HG03045 (cell line): ENCODE results near the gene CHP2.
"Not testable (repeated sequence)": the region's sequence is repeated elsewhere in the genome, so short reads cannot be mapped to it uniquely, and the experiment has no call there.

Experiments used
- ATAC-seq: cut with Tn5 transposase; IDR thresholded peaks from one replicate; pipeline ENCODE4 v1.9.1; 2021; ENCODE audit warnings: mild to moderate bottlenecking, moderate library complexity; ENCODE audit not compliant: unreplicated experiment

The CHP2 gene

DNA sequence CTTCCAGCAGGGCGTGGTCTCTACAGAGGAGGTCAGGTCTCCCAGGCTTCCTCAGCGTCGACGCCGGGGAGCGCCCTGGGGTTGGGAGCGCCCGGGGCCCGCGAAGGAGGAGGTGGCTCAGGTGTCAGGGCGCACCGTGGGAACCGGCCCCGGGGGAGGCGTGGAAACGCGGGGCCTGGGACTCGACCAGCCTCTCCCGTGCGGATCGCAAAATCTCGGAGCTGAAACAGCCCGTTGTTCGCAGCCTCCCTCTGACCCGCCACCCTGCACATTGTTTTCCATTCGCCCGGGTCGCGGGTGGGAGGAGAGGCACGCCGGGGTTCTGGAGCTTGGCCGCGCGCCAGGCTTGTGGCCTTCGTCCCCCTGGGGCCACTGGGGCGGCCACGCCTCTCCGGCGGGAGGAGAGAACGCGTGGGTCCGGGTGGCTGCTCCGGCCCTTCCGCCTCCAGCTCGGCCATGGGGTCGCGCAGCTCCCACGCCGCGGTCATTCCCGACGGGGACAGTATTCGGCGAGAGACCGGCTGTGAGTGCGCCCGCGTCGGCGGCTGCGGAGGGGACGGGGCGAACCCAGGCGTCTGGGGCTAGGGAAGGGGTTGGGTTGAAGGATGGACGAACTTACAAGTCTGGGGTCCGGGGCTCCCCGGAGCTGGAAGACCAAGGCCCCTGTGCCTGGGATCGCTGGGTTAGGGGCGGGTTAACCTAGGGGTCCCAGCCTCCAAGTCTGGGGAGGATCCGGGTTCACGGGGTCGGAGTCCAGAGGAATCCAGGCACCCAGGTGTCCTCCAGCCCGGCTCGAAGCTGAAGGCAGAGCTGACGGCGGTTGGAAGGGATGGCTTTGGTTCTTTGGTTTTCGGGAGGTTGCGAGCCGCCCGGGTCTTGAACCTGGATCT is at the start of gene CHP2:
CHP2 (plus strand) TSS at position 433 of the 890 bp plus-strand sequence; CDS start at position 457, 24 bp downstream.
- no peak for ATAC-seq

GRCh38 chr16:23705517-23705902 is 49.3 kb upstream of the CHP2 start:
- no peak for ATAC-seq

GRCh38 chr16:23706439-23706838 is 48.4 kb upstream of the CHP2 start:
- ATAC-seq, result no peak

GRCh38 chr16:23709536-23709935 is 45.3 kb upstream of the CHP2 start:
- no peak for ATAC-seq

DNA sequence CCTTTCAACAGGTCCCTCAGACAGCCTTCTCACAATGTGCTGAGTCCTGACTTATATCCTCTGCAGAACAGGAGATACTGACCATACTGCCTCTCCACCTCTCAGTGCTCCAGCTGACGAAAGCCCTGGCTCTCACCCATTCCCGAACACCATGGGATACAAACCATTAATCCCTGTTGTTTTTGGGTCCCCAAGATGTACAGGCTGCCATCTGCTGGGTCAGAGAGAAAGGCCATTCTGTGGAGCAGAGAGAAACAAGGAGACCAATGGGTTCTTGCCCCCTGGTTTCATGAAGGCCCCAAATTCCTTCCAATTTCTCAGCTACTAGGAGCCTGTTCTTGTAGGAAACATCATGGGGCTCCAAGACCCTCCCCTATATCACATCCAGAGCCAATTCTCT is 44.8 kb upstream of the CHP2 start:
- no peak for ATAC-seq

DNA sequence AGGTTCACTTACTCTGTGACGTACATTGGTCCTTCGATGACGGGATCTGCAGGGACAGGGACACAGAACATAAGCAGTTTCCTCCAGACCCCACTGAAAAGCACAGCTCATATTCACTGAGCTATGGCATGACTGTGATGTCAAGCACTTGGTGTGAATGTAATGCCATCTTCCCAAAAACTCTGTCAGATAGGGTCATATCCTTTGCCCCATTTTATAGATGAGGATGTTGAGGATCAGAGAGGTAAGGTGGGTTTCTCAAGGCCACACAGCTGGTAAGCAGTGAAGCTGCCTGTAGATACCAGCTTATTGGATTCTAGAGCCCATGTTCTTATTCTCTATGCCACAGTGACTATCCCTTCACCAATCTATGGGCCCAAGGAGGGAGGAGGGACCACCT is 44.3 kb upstream of the CHP2 start:
- ATAC-seq, result no peak

DNA sequence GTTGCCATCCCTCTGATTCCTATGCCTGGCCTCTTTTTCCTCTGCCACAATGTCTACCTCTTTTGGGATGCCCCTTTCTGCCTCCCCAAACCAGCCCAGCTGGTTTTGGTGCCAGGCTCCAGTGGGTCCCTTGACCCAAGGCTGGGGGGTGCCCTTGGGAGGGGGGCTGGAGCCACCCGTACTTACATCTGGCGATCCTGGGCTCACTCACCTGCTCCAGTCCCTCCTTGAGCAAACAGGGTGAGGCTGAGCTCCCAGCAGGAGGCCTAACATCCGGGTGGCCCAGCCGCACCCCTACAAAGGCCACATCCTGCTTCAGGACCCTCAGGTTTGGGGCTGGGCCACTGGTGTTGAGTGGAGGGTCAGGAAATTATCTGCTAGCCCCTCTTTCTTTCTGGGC is 43.0 kb upstream of the CHP2 start:
- no peak for ATAC-seq

GRCh38 chr16:23712976-23713375 is 41.9 kb upstream of the CHP2 start, which contains the start of gene ERN2:
ERN2 (minus strand) TSS chr16:23713222; CDS start chr16:23713187, 35 bp downstream.
- ATAC-seq, result no peak

DNA sequence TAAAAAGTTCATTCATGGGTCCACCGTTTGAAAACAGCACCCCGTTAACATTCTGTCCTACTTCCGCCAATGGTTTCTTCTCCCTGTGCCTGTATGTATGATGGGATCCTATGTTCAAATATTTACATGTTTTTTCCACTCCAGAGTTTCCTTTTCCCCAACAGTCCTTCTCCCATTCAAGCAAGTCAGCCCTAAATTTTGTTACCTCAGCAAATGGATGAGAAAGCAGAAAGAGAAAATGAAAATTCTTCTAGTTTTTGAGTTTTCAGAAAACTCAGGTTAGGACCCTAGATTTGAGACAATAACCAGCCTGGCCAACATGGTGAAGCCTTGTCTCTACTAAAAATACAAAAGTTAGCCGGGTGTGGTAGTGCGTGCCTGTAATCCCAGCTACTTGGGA is 38.3 kb upstream of the CHP2 start:
- ATAC-seq, result no peak

DNA sequence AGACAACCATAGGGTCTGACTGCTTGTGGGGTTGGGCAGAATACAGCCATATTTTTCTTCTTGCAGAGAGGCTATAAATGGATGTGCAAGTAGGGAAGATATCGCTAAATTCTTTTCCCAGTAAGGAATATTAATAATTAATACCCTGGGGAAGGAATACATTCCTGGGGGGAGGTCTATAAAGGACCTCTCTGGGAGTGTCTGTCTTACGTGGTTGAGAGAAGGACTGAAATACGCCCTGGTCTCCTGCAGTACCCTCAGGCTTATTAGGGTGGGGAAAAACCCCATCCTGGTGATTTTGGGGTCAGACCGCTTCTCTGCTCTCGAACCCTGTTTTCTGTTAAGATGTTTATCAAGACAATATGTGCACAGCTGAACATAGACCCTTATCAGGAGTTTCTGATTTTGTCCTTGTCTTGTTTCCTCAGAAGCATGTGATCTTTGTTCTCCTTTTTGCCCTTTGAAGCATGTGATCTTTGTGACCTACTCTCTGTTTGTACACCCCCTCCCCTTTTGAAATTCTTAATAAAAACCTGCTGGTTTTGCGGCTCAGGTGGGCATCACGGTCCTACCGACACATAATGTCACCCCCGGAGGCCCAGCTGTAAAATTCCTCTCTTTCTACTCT is 32.1 kb upstream of the CHP2 start:
- ATAC-seq, result not testable (repeated sequence)

- ATAC-seq, result no peak
Measured at GRCh38 chr16:23724096-23724784, 30.6 kb upstream of the CHP2 start.

DNA sequence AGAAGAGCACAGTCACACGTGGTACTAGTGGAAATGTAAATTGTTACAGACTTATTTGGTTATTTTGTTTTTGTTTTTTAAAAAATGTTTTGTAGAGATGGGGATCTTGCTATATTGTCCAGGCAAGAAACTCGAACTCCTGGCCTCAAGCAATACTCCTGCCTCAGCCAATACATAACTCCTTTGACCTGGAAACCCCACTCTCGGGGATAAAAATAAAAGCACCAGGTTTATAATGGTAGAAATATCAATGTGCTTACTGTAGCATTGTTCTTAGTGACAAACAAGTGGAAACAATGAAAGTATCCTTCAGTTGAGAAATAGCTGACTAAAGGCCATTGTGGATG is 30.1 kb upstream of the CHP2 start:
- ATAC-seq, result no peak

DNA sequence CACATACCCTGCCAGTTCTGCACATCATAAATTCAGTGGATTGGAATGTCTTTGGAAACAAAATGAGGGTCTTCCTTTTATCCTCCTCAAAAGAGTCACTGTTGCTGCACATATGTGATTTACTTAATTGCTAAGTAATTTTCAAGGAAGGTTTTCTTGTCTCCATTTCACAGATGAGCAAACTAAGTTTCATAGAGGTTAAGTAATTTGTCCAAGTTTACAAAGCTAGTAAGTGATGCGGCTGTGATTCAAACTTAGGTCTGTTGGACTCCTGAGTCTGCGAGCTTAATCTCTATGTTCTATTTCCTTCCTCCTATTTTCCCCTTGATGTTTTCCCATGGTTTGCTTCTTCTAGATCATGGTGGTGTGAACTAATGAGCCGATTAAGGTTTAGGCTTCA is 28.1 kb upstream of the CHP2 start:
- ATAC-seq, result no peak

DNA sequence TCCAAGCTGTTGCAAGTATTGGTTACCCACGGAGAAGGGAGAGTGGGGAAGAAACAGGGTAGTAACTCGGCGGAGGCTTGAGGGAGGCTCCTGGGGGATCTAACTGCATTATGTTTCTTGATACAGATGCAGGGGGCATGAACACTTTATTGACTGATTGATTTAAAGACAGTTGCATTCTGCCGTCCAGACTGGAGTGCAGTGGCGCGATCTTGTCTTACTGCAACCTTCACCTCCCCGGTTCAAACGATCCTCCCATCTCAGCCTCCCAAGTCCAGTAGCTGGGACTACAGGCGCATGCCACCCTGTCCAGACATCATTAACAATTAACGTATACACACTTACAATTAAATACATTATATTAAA is 26.7 kb upstream of the CHP2 start:
- no peak for ATAC-seq

- no peak for ATAC-seq
Measured at GRCh38 chr16:23729503-23730424, 25.1 kb upstream of the CHP2 start.

DNA sequence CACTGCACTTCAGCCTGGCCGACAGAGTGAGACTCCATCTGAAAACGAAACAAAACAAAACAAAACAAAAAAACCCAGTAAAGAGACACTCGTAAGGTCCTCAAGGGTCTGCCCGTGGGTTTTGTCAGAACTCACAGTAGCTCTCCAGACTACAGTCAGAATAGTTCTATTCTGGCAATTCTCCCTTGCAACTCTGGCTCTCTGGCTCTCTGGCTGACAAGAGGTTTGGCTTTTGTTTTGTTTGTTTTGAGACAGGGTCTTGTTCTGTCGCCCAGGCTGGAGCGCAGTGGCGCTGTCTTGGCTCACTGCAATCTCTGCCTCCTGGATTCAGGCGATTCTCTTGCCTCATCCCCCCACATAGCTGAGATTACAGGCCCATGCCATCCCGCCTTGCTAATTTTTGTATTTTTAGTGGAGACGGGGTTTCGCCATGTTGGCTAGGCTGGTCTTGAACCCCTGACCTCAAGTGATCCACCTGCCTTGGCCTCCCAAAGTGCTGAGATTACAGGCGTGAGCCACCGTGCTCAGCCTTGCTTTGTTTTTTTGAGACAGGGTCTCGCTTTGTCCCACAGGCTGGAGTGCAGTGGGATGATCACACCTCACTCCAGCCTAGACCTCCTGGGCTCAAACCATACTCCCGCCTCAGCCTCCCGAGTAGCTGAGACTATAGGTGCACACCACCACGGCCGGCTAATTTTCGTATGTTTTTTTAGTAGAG is 20.5 kb upstream of the CHP2 start:
- ATAC-seq, result no peak

- ATAC-seq, result not testable (repeated sequence)
Measured at GRCh38 chr16:23737423-23738028, 17.3 kb upstream of the CHP2 start.

DNA sequence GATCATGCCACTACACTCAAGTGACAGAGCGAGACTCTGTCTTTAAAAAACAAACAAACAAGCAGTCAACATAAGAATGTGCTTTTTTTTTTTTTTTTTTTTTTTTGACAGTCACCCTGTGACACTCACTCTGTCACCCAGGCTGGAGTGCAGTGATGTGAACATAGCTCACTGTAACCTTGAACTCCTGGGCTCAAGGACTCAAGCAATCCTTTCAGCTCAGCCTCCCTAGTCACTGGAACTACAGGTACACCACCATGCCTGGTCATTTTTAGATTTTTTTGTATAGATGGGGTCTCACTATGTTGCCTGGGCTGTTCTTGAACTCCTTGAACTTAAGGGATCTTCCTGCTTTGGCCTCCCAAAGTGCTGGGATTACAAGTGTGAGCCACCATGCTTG is 15.3 kb upstream of the CHP2 start:
- no peak for ATAC-seq

- no peak for ATAC-seq
Measured at GRCh38 chr16:23741675-23742303, 13.0 kb upstream of the CHP2 start.
